Ecto neural progenitor cell (in vitro differentiated cells): ENCODE data around the gene AGBL5.
A peak's percentile ranks its signal among the peaks of the same experiment; 100 is the strongest.

ENCODE experiments used
- DNase-seq: peaks from one replicate; pipeline ENCODE4 v3.0.0-alpha.2; 2018; ENCODE audit warnings: low spot score

Gene AGBL5

GRCh38 chr2:27024812-27025211 is 26.7 kb upstream of the AGBL5 start:
- no peak for DNase-seq

- DNase-seq, result no peak
Observed at GRCh38 chr2:27025281-27025800, 26.1 kb upstream of the AGBL5 start.

GRCh38 chr2:27025861-27026851 is 25.3 kb upstream of the AGBL5 start:
- DNase-seq, result no peak

- DNase-seq, result no peak
Observed at GRCh38 chr2:27027211-27027651, 24.2 kb upstream of the AGBL5 start.

- no peak for DNase-seq
Observed at GRCh38 chr2:27029051-27029450, 22.4 kb upstream of the AGBL5 start.

- DNase-seq, result peak; percentile 91
Observed at GRCh38 chr2:27032495-27033252, 18.8 kb upstream of the AGBL5 start, which contains the start of gene TMEM214. TMEM214 (plus strand) TSS chr2:27032965; CDS start chr2:27033016, 51 bp downstream.

- no peak for DNase-seq
Observed at GRCh38 chr2:27033253-27033852, 18.1 kb upstream of the AGBL5 start.

GRCh38 chr2:27038012-27038411 is 13.5 kb upstream of the AGBL5 start:
- no peak for DNase-seq

- DNase-seq, result no peak
Observed at GRCh38 chr2:27038631-27039339, 12.7 kb upstream of the AGBL5 start.

- no peak for DNase-seq
Observed at GRCh38 chr2:27039426-27039825, 12.0 kb upstream of the AGBL5 start.

GRCh38 chr2:27039871-27040270 is 11.6 kb upstream of the AGBL5 start:
- no peak for DNase-seq

- DNase-seq, result no peak
Observed at GRCh38 chr2:27040282-27040681, 11.2 kb upstream of the AGBL5 start.

GRCh38 chr2:27041752-27042151 is 9.7 kb upstream of the AGBL5 start:
- DNase-seq, result no peak

GRCh38 chr2:27042159-27042661 is 9.3 kb upstream of the AGBL5 start:
- DNase-seq, result no peak

- DNase-seq, result no peak
Observed at GRCh38 chr2:27042985-27043634, 8.4 kb upstream of the AGBL5 start.

- no peak for DNase-seq
Observed at GRCh38 chr2:27049422-27050280, 1.8 kb upstream of the AGBL5 start.

- DNase-seq, result peak; percentile 98
Observed at GRCh38 chr2:27050281-27050995, 1.0 kb upstream of the AGBL5 start.

GRCh38 chr2:27051902-27052645 is 606 bp downstream of the AGBL5 start:
- no peak for DNase-seq
